ENCODE data around the gene ITPR2.
"Not testable (repeated sequence)": the region's sequence is repeated elsewhere in the genome, so short reads cannot be mapped to it uniquely, and the experiment has no call there.

Gene ITPR2

DNA sequence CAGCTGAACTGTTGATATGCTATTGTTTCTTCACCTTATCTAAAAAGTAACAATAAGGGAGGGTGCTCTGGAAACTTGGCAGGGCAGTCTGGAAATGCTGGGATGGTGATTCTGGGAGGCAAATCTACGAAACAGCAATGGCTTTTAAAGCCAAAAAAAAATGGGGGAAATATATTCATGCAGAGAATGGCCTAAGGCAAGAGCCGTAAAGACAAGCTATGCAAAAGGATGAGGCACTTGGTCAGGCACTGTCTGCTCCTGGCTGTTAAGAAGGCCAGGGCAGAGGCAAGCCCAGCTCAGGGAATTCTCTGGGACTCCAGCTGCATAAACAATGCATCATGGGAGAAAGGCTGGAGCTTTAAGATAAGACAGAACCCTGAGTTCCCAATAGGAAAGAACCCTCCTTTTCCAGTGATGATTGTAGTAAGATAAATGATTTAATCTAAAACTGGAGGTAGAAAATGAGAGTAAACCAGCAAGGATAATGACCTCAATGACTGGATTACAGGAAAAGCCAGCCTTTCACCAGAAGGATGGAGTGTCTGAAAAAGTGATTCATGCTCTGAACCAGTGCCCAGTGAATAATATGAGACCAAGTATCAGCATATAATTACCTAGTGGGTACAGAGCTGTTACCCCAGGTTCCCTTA lies 46.0 kb downstream of the ITPR2 start:
- peak; percentile 85 for DNase-seq (ENCODE audit: low read depth)

DNA sequence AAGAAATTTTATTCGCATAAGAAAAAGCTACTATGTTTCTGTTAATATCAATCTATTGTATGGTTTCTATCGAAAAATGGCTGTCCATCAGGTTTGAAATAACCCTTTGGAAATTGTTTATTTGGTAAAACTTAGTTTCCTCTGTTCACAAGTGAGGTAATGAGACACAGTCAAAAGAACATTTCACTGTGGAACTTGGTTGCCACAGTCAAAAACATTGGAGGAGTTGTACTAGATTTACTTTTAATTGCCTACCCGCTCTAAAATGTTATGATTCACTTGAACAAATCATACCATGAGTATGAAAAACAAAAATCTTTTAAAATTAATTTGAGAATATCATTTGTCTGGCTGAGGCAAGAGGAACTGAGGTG lies 46.5 kb downstream of the ITPR2 start:
- no peak for DNase-seq (ENCODE audit: low read depth)

DNA sequence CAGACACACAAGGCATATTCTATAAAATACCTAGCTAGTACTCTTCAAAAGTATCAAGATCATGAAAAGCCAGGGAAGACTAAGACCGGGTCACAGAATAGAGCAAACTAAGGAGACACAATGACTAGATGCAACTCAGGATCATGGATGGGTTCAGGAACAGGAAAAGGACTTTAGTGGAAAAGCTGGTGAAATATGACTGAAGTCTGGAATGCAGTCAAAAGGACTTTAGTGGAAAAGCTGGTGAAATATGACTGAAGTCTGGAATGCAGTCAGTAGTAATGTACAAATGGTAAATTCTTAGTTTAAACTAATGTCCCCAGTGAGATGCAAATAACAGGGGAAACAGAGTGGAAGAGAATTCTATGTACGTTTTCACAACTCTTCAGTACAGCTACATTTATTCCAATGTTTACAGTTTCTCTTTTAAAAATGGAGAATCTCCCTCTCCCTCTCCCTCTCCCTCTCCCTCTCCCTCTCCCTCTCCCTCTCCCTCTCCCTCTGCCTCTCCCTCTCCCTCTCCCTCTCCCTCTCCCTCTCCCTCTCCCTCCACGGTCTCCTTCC lies 49.1 kb downstream of the ITPR2 start:
- not testable (repeated sequence) for DNase-seq (ENCODE audit: low read depth)

DNA sequence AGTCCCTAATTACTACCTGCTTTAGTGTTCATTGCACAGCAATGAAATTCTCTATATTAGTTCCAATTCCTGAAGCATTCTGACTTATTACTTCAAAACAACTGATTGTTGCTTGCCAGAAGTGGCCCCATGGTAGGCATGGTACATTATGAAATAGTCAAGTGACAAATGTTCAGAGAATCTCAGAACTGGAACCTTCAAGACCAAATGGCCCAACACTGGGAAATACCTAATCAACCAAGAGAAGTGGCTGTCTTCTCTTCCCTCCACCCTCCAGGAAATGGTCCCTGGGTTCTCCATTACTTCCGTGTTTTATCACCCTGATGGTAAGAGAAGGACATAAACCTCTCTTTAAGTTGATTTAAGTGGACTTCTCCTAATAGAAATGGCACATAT lies 49.9 kb downstream of the ITPR2 start:
- DNase-seq (ENCODE audit: low read depth), result no peak

DNA sequence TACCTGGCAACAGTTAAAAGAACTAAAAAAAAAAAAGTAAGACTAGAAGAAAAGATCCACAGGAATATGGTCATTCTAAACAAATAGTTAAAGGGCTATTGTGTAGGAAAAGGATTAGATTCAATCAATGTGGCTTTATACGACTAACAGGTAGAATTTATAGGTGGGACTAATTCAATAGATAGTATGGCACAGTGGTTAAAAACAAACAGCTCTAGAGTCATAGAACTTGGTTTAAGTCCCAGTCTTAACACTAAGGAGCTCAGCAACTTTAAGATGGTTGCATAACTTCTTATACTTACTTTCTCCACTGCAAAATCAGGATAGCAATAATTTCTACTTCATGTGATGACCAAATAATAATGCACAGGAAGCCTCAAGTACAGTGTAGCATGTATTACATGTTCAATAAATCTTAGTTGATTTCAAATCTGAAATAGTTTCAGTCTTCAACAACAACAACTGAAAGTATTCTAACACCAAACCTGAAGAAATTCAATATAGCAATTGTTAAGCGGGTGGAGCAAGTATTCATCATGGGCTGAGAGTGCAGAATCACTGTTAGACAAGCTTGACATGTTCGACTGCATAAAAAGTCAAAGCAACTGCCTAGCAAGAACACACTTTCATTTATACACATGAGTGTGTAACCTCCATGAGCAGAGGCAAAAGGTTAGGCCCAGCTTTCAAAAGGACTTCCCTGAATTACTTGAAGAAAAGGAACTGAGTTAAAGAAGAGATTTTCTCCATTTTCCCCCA lies 50.4 kb downstream of the ITPR2 start:
- no peak for DNase-seq (ENCODE audit: low read depth)

DNA sequence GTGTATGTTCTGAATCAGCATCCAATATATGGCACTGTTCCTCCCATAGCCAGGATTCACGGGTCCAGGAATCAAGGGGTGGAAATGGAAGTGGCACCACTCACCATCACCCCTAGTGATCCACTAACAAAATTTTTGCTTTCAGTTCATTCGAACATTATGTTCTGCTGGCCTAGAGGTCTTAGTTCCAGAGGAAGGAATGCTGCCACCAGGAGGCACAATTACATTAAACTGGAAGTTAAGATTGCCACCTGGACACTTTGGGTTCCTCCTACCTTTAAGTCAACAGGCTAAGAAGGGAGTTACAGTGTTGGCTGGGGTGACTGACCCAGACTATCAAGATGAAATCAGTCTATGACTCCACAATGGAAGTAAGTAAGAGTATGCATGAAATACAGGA lies 52.3 kb downstream of the ITPR2 start:
- not testable (repeated sequence) for DNase-seq (ENCODE audit: low read depth)

DNA sequence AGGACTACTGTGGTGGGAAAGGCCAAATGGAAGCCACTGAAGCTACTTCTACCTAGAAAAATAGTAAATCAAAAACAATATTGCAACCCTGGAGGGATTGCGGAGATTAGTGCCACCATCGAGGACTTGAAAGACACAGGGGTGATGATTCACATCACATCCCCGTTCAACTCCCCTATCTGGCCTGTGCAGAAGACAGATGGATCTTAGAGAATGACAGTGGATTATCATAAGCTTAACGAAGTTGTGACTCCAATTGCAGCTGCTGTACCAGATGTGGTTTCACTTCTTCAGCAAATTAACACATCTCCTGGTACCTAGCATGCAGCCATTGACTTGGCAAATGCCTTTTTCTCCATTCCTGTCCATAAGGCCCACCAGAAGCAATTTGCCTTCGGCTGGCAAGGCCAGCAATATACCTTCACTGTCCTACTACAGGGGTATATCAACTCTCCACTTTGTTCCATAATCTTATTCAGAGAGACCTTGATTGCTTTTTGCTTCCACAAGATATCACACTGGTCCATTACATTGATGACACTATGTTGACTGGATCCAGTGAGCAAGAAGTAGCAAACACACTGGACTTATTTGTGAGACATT lies 54.7 kb downstream of the ITPR2 start:
- not testable (repeated sequence) for DNase-seq (ENCODE audit: low read depth)

DNA sequence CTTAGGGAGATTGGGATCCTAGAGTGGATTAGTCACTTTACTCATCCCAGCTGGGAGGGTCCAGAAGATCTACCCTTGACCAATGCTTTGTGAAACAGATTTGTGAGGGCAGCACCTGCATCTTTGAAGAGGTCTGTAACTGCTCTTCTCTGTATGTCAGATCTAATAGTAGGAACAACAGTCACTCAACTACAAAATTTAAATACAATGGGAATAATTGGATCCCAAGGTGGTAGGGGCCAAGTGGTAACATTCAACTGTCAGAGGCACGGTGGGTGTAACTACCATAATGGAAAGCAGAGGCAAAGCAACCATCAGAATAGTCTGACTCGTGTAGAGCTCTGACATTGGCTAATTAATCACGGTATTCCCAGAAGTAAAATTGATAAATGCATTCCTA lies 55.8 kb downstream of the ITPR2 start:
- DNase-seq (ENCODE audit: low read depth), result no peak

DNA sequence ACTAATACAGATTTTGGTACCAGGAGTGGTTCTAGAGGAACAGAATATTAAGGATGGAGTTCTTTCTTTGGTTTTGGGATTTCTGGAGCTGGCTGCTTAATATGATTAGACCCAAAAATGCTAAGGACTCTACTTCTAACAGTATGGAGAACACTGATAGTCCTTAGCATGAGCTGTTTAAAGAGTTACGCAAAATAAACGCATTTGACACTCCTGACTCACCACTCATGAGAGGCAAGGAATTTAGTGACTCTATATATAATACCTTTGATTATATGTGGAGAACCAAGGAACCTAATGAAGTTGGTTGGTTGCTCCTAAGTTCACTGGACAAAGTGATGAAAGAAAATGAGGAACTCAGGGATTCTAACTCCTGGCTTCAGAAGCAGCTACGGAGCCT lies 57.0 kb downstream of the ITPR2 start:
- DNase-seq (ENCODE audit: low read depth), result not testable (repeated sequence)

DNA sequence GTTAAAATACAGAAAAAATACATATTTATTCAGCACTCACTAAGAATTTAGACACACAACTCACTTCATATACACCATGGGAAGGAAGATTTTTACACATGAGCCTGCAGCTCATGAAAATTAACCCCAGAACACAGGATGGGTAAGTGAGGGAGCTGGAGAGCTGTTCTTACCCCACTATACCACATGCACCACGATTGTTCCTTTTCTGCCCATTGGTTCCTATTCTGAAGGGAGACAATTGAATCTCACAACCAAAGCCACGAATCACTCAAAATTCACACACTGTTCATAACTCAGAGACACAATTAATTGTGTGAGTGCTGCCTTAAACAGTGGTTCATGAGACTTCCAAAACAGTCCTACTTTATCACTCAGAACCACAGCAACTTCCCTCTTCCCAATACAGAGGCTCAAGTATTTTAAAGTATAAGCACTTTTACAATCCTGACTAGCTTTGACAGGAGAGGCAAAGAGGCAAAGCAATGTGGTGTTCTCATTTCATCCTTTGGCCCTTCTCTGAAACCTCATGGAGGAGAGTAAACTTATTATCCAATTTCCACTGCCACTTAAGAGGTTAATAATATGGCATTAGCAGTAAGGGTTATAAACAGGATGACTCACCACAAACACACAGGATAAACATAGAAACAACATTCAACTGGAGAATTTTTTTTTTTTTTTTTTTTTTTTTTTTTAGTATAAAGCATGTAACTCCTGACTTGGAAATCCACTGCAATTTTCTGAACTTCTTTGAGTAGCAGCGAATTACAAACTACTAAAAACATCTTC lies 59.5 kb downstream of the ITPR2 start:
- DNase-seq (ENCODE audit: low read depth), result no peak

DNA sequence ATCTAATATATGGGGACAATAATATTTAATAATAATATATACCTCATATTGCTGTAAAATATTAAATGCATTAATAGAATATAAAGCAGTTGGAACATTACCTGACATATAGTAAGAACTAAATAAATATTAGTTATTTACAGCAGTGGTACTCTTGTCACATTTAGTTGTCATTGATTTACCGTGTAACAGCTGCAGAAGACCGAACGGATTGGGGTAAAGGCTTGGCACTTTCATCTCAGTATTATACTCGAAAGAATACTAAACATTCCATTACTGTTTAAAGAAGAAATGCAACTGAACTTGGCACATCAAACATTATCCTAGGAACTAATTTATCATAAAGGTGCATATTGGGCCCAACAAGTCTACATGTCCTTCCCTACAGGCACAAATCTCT lies 61.1 kb downstream of the ITPR2 start:
- no peak for DNase-seq (ENCODE audit: low read depth)

DNA sequence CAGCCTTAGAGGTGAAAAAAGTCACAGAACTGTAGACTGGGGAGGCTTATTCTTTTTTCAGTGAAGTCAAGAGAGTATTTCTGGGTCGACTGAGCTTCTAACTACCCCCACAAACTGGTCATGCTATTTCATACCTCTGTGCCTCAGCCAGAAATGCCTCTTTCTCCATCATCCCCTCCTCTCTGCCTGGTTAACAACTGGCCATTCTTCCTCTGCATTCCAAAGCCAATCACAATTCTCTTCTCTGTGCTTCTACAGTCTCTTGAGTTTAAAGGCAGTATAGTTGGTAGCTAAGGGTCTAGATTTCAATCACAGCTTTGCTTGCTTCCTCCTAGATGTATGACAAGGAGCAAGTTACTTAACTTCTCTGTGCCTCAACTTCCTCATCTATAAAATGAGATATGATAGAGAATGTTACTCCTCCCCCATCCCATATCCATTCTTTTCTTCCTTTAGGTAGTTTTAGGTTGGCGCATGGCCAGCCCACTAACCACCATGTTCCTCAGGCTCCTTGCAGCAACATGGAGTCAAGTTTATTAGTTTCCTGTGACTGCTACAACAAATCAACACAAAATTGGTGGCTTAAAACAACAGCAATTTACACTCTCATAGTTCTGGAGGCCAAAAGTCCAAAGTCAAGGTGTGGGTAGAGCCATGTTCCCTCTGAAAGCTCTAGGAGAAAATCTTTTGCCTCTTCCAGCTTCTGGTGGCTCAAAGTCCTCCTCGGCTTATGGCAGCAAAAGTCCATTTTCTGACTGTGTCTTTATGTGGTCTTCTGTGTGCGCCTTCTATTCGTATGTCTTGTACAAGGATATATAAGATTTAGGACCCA lies 62.5 kb downstream of the ITPR2 start:
- DNase-seq (ENCODE audit: low read depth), result no peak

DNA sequence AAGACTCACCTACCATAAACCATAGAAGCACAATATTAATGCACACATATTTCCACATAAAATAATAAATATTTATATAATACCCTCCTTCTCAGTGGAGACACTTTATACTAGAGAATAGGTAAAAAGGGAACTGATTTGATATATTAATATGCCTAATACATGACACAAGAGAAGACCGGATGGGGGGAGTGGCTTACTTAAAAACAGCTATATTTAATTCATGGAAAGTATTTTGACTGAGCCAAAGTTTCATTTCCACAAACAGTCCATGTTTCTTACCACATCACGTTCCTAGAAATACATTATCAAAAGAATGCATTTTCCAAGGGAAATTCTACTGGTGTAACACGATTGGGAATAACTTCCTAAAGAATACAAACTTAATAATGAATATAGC lies 63.4 kb downstream of the ITPR2 start:
- no peak for DNase-seq (ENCODE audit: low read depth)

DNA sequence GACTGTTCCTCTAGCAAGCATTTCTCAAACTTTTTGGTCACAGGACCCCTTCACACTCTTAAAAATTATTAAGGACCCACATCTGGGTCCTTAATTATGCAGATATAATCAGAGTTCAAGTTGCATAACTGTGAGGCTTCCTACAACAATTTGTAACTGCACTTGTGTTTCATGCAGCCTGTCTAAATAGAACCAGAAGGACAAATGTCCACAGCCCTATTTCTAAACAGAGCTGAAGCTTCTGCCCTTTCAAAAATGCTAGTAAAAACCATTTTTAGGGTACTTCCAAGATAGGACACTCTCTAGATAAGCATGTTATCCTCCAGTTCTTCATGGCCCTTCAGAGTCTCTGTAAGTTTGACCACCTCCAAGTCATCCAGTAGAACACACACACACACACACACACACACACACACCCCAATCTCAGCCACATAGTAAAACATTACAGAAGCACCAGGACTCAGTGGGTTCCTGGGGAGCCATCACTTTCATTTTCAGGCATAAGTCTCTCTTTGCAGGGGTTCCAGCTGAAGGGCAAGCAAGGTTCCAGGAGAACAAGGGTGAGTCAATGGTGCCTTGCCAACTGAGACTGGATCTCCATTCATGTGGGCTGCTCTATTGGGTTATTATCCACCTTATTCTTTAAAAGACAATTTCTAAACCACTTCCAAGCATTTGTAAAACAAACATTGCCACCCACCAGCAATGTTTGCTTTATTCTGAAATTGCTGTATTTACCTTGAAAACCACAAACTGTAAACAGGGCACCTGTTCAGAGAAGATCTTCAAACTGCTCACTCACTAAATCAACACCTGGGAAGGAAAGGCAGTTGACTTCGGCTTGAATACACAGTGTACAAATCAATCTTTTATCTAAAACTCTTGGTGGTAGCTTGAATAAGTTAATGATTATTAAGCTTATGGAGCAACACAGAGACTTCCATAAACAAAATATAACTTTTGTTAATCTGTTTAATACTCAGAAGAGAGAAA lies 64.1 kb downstream of the ITPR2 start:
- DNase-seq (ENCODE audit: low read depth), result no peak

DNA sequence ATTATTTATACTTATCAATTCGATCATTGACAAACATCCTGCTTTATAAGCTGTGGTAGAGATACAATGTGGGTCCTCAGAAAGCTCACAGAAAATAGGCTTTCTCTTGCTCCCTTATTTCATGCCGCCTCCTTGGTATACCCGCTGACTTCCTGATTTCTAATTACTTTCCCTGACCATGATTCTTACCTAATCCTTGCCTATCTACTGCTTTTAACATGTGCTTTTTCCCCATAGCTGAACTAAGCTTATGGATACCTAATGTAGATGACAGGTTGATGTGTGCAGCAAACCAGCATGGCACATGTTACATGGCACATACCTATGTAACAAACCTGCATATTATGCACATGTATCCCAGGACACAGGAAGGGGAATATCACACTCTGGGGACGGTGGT lies 65.1 kb downstream of the ITPR2 start:
- no peak for DNase-seq (ENCODE audit: low read depth)

DNA sequence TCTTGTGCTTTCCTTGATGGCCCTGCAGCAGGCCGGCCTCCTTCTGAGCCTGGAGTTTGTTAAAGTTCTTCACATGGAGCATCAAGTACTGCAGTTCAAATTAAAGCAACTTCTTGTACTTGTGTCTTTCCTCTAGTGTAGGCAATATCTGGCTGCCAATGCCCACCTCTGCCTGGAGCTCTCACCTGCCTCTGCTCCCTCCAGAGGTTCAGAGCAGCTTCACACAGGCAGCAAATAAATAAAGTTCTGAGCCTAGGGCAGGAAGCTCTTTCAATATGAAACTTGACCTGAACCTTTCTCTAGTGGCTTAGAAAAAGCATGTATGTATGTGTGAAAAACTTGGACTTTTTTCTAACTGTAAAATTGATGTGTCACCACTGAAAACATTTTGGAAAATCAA lies 65.9 kb downstream of the ITPR2 start:
- DNase-seq (ENCODE audit: low read depth), result no peak

DNA sequence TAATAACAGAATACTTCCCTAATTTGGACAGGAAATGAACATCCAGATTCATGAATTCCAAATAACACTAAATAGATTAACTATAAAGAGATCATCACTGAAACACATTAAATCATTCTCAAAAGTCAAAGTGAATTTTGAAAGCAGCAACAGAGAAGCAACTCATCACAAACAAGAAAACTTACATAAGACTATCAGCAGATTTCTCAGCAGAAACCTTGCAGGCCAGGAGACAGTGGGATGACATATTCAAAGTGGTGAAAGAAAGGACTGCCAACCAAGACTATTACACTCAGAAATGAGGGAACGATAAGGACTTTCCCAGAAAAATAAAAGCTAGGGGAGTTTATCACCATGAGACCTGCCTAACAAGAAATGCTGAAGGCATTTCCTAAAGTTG lies 70.8 kb downstream of the ITPR2 start:
- DNase-seq (ENCODE audit: low read depth), result no peak

DNA sequence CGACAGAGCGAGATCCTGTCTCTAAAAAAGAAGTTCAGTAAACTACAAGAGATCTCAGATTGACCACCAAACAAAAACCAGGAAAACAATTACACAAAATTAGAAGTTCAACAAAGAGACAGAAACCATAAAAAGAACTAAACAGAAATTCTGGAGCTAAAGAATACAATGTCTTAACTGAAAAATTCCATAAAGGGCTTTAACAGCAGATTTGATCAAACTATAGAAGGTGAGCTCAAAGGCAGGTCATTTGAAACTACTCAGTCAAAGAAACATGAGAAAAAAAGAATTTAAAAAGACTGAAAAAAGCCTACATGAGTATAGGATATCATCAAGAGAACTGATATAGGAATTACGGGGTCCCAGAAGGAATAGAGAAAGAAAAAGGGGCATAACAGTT lies 71.2 kb downstream of the ITPR2 start:
- DNase-seq (ENCODE audit: low read depth), result no peak

DNA sequence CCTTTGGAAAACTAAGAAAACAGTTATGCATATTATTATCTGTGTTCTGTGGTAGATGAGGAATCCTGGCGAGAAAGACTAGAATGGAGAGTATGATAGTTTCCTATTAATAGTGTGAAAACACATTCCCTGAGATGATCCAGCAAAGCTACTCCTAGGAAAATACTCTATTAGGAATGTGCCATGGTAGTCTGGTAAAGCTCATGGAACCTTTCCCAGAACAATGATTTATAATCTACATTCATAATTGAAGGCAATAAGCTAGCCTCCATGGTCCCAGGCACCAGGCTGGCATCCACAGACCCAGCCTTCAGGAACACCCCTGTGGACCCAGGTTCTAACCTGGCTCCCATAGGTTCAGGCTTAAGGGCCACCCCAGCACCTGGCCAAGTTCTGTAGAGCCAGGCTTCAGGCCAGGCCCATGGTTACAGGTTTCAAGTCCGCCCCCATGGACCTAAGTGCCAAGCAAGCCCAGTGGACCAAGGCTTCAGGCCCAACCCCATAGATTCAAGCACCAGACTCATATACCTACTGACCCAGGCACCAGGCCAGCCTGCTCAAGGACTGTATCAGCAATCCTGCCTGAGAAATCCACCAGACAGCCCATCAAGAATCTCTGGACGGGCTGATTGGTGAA lies 72.2 kb downstream of the ITPR2 start:
- DNase-seq (ENCODE audit: low read depth), result no peak

DNA sequence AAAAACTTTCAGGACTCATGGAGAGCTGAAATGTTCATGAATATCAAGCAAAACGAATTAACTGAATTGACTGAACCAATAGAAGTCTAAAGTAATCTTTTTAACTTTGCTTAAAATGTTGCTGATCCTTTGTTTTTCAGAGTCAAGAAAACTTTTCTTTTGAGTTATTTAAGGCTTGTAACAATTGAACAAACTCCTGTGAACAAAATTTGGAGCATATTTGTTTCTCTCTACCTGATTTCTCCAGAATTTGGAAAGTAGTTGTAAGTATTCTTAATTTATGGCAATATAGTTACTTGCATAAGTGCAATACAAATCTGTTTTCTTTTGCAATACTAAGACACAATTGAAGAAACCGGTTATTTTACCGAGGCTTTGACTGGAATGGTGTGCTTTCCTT lies 77.6 kb downstream of the ITPR2 start:
- DNase-seq (ENCODE audit: low read depth), result not testable (repeated sequence)

All from stromal cell of bone marrow (primary cell).